Transverse colon (tissue), 4 donors: ENCODE data around the gene WWP2. TPM values are rescaled to one million over a fixed set of nuclear protein-coding genes. Genes with fewer than 3 reads are reported as not detected.

Experiments
- DNase-seq: peaks from one replicate; pipeline ENCODE4 v3.0.0-alpha.2; 2019
- H3K27ac ChIP-seq, 4 donors: fragments of 200-600 bp; sonication (generic); 2 replicates each; pipeline ENCODE4 v1.5.1; 2016 to 2018; ENCODE audit warnings: inconsistent platforms in 4 of 4
- H3K27me3 ChIP-seq: fragments of 200-600 bp; sonication (generic); 2 replicates; pipeline ENCODE4 v1.5.1; 2017; ENCODE audit warnings: inconsistent platforms
- H3K36me3 ChIP-seq, 4 donors: fragments of 200-600 bp; sonication (generic); 2 replicates each; pipeline ENCODE4 v1.5.1; 2017 to 2019; ENCODE audit warnings: inconsistent platforms in 4 of 4
- H3K4me1 ChIP-seq, 4 donors: fragments of 200-600 bp; sonication (generic); 2 replicates each; pipeline ENCODE4 v1.5.1; 2017 to 2020; ENCODE audit warnings: inconsistent platforms in 4 of 4
- H3K4me3 ChIP-seq, 4 donors: fragments of 200-600 bp; sonication (generic); 1 replicate in 1 of 4; 2 replicates in 3 of 4; pipeline versions ENCODE4 v1.5.1 to v1.6.1; 2017 to 2019; ENCODE audit warnings: inconsistent platforms in 4 of 4
- H3K9me3 ChIP-seq, 2 donors: fragments of 200-600 bp; sonication (generic); 2 replicates each; pipeline ENCODE4 v1.5.1; 2017 to 2019; ENCODE audit warnings: inconsistent platforms in 2 of 2
- CTCF ChIP-seq, 5 experiments: fragments of 200-600 bp in 3 of 5; fragments of 450-650 bp in 2 of 5; sonication (generic) in 3 of 5; IDR thresholded peaks; 1 replicate in 2 of 5; 2 replicates in 3 of 5; pipeline ENCODE4 v1.5.1; 2016 to 2017; ENCODE audit warnings: antibody characterized with exemption in 5 of 5, inconsistent platforms in 3 of 5, mild to moderate bottlenecking in 2 of 5, moderate library complexity in 1 of 5
- EP300 ChIP-seq: sonication (generic); formaldehyde crosslinking; IDR thresholded peaks from one replicate; pipeline ENCODE4 v1.6.1; 2017; ENCODE audit warnings: antibody characterized with exemption, low read depth
- POLR2A ChIP-seq: fragments of 450-650 bp; IDR thresholded peaks from one replicate; pipeline ENCODE4 v1.6.1; 2016; ENCODE audit warnings: antibody characterized with exemption, mild to moderate bottlenecking, moderate library complexity
- POLR2AphosphoS5 ChIP-seq, 3 donors: sonication (generic); formaldehyde crosslinking; IDR thresholded peaks; one replicate each; pipeline ENCODE4 v1.6.1; 2016; ENCODE audit warnings: antibody characterized with exemption in 3 of 3
- WGBS, 2 donors: methylation state at CpG; one replicate each; pipeline ENCODE4 v1.1.5; 2018; ENCODE audit warnings: low coverage in 1 of 2; 5-methylcytosine and 5-hydroxymethylcytosine counted together
- in situ Hi-C, 4 donors: fragments of 200-750 bp; cut with MboI; loops; one replicate each; pipeline versions ENCODE4 v1.15.0 to v1.15.1; 2017; ENCODE audit warnings: low sequenced_read_pairs in 3 of 4, low pct_ligation_motif_present in 1 of 4, low pct_unique_long_range_greater_than_20kb in 1 of 4
- intact Hi-C: fragments of 100-400 bp; cut with DNase I; formaldehyde crosslinking; loops from one replicate; pipeline ENCODE4 v1.15.1; 2023; ENCODE audit warnings: low total_unique reads
- total RNA-seq, 4 donors: library from RNA; depleted of rRNA; stranded (reverse); fragments of >200 nt; gene quantifications; one replicate each; pipeline ENCODE4 v1.1.0, GENCODE V29; 2016

The WWP2 gene
- total RNA-seq, 4 donors from 2014 or later, result 66.8 to 157 (median 73.7) TPM

DNA sequence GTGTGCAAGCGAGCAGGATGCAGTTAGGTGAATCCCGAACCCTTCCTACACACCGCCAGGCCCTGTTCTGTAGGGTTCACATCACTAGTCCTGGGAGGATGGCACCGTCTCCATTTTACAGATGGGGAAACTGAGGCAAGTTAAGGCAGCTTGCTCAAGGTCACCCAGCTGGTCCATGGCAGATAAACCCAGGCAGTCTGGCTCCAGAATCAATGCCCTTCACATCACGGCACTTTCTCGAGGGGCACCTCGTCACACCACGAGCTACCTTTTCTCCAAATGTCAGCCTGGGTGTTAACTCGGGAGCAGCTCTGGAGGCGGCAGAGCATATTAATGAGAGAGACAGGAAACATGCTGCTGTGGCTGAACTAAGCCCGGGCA is 16.9 kb upstream of the WWP2 start:
- DNase-seq, result no peak
- intact Hi-C loops, result no loop called here

DNA sequence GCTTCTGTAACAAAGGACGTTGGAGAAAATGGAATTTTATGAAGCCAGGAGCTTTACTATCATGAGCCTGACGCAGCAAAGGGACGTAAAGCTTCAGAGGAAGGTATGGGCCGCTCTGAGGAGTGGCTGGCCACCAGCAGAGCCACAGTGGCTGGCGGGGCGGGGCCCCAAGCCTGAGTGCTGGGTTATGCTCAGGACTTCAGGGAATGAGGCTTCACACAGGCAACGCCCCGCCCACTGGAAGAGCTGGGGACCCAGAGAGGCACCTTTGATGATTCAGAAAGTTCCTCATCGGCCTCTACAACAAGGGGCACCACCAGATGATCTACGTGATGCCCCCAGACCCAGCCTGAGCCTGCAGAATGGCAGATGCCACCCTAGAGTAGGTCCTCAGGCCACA is 16.2 kb upstream of the WWP2 start:
- intact Hi-C loops, result no loop called here
- H3K36me3 ChIP-seq, result peaks cover 0 to 77% (median 24%) of the 10 kb centered on the region in 4 donors
- WGBS, 2 donors, result 38 to 81% methylated on average over 1 to 10 of the region's 10 CpGs
- in situ Hi-C loops, result no loop called here
- no peaks in the 10 kb centered on the region for H3K27me3 ChIP-seq
- no peaks in the 10 kb centered on the region for H3K9me3 ChIP-seq
- no peak overlapping the region for H3K4me3 ChIP-seq
- no peak overlapping the region for H3K27ac ChIP-seq
- H3K4me1 ChIP-seq, result peaks cover 3 to 14% (median 12%) of the 10 kb centered on the region in 4 donors
- no peak for DNase-seq
- TF ChIP-seq CTCF (IDR thresholded peaks at IDR 0.05) (no peak), POLR2AphosphoS5 (IDR thresholded peaks at IDR 0.05) (no peak), POLR2A (no peak), EP300 (no peak)

More for the DNA sequence above, 16.9 kb upstream of the WWP2 start:
- in situ Hi-C loops, result no loop called here
- 80 to 92% methylated on average over 1 to 11 of the region's 11 CpGs for WGBS, 2 donors
- no peaks in the 10 kb centered on the region for H3K9me3 ChIP-seq
- H3K4me1 ChIP-seq, result peaks cover 3 to 14% (median 13%) of the 10 kb centered on the region in 4 donors
- no peak overlapping the region for H3K4me3 ChIP-seq
- peaks cover 0 to 75% (median 21%) of the 10 kb centered on the region in 4 donors for H3K36me3 ChIP-seq
- no peak overlapping the region for H3K27ac ChIP-seq
- no peaks in the 10 kb centered on the region for H3K27me3 ChIP-seq
- TF ChIP-seq POLR2AphosphoS5 (IDR thresholded peaks at IDR 0.05) (no peak), EP300 (no peak), POLR2A (no peak), CTCF (IDR thresholded peaks at IDR 0.05) (no peak)

GRCh38 chr16:69747115-69747514 is 15.0 kb upstream of the WWP2 start:
- in situ Hi-C loops (no loop called here), intact Hi-C loops (no loop called here)
- DNase-seq, result no peak
- WGBS, 2 donors, result 85 to 94% methylated on average over 7 to 8 of the region's 8 CpGs
- no peak for TF ChIP-seq POLR2AphosphoS5 (IDR thresholded peaks at IDR 0.05)
- no peak for TF ChIP-seq POLR2A
- TF ChIP-seq EP300, result no peak
- no peak for TF ChIP-seq CTCF (IDR thresholded peaks at IDR 0.05)
- Histone ChIP-seq H3K4me1 (peaks cover 0 to 4% (median 2%) of the 10 kb centered on the region in 4 donors), H3K4me3 (no peak overlapping the region), H3K27ac (no peak overlapping the region), H3K36me3 (peaks cover 0 to 69% (median 23%) of the 10 kb centered on the region in 4 donors), H3K27me3 (no peaks in the 10 kb centered on the region), H3K9me3 (no peaks in the 10 kb centered on the region)

GRCh38 chr16:69748694-69749345 is 13.3 kb upstream of the WWP2 start:
- 80 to 87% methylated on average over 14 to 20 of the region's 20 CpGs for WGBS, 2 donors
- H3K27ac ChIP-seq, result no peak overlapping the region
- H3K4me1 ChIP-seq, result peaks cover 0 to 14% (median 11%) of the 10 kb centered on the region in 4 donors
- no peak overlapping the region for H3K4me3 ChIP-seq
- no peaks in the 10 kb centered on the region for H3K9me3 ChIP-seq
- no peak for DNase-seq
- no peak for TF ChIP-seq CTCF (IDR thresholded peaks at IDR 0.05)
- in situ Hi-C loops, result no loop called here
- H3K36me3 ChIP-seq, result peaks cover 0 to 58% (median 23%) of the 10 kb centered on the region in 4 donors
- H3K27me3 ChIP-seq, result no peaks in the 10 kb centered on the region
- intact Hi-C loops, result no loop called here
